Stimulated activated CD8-positive, alpha-beta memory T cell treated with anti-CD3 and anti-CD28 coated beads, Interleukin-12 subunit alpha, Interleukin-12 subunit beta, amount 100 ng/mL, for 24 hours (primary cell): ENCODE measurements around the gene FGF2.
"Not testable (repeated sequence)": the region's sequence is repeated elsewhere in the genome, so short reads cannot be mapped to it uniquely, and the experiment has no call there.

Experiments
- DNase-seq: peaks from one replicate; pipeline ENCODE4 v3.0.0-alpha.2; 2020; ENCODE audit errors: extremely low read depth

FGF2 gene

DNA sequence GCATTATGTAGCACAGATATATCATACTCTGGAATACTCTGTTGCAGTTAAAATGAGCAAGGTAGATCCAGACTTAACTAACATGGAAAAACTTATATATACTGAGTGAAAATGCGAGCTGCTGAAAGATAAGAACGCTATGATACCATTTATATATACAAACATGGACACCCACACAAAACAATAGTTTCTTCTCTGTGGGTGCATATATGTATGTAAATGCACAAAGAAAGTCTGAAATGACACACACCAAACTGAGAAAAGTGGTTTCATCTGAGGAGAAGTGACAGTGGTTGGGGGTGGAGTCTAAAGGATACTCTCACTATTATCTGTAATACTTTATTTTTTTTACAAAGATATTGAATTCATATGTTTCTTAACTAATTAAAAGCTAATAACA is 12.2 kb upstream of the FGF2 start:
- DNase-seq = no peak

DNA sequence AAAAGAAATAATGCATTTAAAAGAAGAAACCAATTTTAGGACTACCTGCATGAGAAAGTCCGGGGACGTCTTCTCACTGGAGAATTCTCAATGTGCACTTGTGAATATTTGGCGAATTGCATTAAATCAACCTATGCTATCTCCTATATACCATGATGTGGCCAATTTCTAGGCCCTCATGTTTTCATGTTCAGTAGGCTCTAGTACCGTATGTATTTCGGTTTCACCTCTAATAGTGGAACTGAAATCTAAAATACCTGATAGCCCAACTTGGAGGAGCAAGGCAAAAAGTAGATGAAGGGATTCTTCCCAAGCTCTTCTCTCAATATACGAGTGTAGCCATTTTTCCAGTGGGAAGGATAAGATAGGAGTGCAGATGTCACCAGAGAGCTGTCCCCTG is 11.4 kb upstream of the FGF2 start:
- DNase-seq = no peak

DNA sequence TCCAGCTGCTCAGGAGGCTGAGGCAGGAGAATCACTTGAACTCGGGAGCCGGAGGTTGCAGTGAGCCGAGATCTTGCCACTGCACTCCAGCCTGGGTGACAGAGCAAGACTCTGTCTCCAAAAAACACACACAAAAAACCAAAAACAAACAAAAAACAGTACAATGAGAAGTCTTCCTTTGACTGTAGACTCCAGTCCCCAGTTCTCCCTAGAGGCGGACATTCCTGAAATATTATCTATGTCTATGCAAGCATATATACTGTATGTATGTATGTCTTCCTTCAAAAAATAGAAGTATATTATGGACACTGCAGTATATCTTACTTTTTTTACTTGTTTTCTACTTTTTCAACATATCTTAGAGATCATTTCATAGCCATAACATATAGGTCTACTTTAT is 10.2 kb upstream of the FGF2 start:
- DNase-seq = no peak

DNA sequence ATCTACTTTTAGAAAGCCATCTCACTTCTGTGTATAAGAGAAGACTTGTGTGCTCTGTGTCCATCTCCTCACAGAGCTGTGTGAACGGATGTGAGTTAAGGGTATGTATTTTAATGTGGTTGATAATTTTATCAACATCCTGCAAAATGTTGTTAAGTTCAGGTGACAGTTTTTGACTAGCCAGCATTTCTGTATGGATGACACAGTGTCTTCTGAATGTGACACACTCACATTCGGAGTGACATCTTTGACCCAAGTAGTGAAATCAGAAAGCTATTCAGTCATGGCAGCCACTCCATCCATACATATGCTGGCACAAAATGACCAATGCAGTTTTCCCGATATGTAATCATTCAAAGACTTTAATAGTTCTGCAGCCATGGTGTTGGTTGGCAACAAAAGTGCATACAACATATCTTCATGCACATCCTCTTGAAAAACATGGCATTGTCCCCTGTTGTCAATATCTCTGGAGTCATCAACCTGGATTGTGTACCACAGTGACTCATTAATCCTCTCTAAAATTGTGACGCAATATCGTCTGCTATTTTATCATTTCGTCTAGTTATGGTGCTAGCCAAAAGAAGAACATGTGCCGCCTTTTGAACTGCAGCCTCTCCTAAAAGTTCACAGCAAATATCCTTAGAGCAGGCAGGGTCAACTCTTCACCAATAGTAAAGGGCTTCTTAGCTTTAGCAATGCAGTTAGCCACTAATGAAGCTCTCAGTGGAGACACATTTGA is 6.8 kb upstream of the FGF2 start:
- no peak for DNase-seq

DNA sequence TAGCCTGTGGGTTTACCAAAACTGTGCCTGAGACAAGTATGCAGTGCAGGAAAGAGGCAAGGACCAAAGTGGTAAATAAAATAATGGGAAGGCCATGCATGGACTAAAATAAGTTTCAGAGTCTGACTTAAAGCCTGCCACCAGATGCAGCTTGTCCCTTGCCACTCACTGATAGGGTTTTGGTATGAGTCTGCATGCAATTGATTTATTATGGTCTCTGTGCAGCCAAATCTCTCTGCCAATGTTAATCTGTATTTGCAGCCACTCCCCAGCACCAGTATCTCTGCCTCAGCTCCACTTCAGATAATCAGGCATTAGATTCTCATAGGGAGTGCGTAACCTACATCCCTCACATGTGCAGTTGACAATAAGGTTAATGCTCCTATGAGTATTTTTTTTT is 5.5 kb upstream of the FGF2 start:
- no peak for DNase-seq

DNA sequence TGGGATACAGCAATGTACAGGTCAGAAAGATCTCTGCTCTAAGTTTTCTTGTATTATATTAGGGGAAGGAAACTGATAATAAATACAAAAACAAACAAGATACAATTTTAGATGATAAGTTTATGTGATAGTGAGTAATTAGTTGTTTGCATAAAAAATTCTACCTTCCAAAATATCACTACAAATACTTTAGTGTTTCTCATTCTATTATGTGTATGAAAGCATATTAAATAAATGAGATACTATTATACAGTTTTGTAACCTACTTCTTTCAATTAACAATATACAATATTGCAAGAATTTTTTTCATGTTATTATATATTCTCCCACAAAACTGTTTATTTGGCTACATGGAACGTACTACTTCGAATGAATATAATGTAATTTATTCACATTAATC is 4.2 kb upstream of the FGF2 start:
- DNase-seq = no peak

DNA sequence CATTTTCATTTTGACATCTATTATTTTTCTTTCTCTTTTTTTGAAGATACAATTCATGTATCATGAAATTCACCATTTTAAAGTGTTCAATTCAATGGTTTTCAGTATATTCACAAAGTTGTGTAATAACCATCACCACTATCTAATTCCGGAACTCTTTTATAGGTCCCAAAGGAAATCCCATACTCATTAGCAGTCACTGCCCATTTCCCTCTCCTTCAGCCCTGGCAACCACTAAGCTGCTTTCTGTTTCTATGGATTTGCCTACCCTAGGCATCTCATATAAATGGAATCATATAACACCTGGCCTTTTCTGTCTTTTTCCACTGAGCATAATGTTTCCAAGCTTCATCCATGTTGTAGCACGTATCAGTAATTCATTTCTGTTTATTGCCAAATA is 3.2 kb upstream of the FGF2 start:
- no peak for DNase-seq

DNA sequence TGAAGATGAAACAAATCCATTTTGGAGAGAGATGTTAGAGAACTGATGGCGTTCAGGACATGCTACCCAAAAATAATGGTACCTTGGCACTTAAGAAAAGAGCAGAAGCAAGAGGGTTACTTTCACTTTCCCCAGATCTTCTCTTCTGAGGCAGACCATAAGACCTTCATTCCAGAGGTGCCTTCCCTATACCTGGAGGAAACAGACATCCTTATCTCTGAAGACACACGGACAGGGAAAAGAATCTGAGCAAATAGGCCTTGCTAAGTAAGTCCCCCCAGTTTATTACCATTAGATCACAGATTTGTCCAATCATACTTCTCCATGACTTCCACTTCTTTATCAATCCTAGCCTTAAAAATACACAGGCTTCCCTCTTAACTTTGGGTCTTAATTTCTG is 2.0 kb upstream of the FGF2 start:
- DNase-seq = no peak

DNA sequence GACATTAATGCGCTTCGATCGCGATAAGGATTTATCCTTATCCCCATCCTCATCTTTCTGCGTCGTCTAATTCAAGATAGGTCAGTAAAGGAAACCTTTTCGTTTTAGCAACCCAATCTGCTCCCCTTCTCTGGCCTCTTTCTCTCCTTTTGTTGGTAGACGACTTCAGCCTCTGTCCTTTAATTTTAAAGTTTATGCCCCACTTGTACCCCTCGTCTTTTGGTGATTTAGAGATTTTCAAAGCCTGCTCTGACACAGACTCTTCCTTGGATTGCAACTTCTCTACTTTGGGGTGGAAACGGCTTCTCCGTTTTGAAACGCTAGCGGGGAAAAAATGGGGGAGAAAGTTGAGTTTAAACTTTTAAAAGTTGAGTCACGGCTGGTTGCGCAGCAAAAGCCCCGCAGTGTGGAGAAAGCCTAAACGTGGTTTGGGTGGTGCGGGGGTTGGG is 528 bp upstream of the FGF2 start:
- DNase-seq = no peak

DNA sequence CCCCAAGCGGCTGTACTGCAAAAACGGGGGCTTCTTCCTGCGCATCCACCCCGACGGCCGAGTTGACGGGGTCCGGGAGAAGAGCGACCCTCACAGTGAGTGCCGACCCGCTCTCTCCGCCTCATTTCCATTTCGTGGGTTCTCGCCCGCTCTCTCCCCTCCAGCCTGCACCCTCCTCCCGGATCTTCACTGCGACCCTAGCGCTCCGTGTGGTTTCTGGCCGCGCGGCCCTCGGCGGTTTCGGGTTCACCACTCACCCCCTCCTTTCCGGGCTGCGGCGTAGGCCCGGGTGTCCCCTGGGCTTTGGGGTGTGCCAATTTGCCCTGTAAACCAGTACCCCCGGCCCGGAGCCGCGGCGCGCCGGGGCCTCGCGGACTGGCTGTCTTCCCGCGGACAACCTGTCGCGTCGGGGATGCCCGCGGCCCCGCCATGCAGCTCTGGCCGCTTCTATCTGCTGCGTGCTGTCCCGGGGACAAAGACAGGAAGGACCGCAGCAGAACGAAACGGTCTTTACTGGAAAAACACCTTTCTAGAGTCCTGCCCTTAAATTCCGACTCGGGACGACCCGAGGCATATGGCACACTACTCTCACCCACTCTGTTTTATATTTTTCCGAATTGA is 737 bp downstream of the FGF2 start:
- DNase-seq = no peak

DNA sequence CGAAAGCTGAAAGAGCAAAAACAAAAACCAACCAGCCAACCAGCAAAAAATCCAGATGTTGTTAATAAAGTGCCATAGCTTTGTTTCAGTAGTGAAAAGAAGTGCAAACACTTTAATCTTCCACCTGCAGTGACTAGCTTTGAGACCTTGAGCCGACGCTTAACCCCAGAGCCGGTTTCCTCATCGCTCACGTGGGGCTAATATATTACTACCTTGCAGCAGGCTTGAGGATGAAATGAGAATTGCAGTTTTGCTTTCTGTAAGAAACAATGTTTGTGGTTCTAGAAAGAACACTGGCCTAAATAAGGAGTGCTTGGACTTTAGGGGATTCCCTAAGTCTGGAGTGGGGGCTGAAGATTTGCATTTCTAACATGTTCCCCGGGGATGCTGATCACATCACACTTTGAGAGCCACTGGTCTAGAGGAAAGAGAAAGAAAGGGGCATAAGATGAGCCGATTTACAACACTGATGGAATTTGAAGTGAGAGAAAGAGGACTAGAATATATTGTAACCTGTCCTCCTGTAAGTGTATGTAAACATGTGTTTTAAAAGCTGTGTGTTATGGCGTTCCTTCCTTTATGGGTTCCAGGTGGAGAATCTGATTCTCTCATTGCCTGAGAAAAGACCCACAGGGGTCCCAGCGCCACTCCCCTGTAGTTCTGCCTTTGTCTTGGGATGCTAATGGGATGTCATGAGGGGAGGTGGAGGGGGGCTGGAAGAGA is 1.4 kb downstream of the FGF2 start:
- no peak for DNase-seq

DNA sequence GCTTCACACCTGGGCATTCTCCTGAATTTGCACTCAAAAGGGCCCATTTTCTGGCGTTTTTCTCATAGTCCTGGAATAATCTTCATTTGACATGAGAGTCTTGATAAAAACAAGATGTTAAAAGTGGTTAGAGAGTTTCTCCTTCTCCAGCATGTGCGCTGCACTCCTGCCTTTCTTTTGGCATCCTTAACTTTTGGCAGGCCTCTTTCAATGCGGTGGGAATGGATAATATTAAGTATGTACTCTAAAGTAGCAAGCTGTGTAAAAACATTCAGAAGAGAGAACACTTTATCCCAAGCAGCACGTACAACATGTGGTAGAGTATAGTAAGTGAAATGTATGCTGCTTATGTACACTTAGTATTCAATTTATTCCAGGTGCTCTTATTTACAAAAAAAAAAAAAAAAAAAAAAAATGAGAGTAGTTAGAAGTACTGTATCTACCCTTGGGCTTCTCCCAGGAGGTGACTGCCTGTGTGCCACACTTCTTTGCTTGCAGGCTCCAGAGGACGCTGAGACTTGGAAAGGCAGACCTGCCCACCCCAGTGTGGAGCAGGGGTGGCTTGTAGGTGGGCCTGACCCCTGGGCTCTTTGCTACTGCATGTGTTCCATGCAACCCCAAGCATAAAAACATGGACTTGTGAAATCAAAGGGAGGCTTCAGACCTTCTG is 3.9 kb downstream of the FGF2 start:
- no peak for DNase-seq

DNA sequence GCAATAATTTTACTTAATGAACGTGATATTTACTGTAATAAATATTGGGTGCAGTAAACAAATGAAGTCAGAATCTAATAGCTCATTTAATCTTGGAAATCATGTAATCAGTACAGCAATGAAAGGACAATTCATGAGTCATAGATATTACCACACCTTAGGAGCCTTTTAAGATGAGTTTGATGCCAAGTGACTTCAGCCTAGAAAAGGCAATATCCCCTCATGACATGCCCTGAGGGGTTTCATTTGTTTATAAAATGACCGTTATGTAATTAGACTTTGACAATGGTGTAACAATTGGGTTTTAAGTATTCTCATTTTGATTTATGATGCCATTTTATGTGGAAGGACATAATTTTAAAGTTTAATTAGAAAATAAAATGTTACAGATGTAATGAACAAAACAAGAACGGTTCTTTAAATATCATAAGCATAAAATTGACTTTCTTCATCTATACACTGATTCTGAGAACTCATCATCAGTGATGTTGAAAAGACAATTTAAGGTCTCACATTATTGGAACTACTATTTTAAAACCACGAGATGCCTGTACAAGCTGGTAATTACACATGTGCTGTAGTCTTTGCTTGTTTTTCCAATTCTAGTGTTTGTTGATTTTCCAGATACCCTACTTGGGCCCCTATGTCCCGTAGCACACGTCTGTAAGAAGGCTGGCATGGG is 5.0 kb downstream of the FGF2 start:
- DNase-seq = no peak

DNA sequence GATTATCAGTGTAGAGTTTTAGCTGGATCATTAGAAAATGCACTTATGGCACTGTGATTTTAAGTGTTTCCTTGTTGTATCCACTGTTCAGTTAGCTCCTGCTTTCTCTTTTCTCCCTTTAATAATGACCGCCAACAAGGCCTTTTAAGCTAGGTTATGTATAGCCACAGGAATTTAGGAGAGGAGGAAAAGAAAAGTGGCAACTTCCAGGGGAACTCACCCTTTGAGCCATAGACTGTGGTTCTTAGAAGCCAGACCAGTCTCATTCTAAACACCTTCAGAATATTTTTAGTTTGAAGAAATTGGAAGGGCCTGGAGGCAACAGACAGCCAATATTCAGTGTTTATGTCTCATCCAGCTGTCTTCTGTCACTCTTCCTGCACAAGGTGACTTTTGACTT is 6.1 kb downstream of the FGF2 start:
- no peak for DNase-seq

DNA sequence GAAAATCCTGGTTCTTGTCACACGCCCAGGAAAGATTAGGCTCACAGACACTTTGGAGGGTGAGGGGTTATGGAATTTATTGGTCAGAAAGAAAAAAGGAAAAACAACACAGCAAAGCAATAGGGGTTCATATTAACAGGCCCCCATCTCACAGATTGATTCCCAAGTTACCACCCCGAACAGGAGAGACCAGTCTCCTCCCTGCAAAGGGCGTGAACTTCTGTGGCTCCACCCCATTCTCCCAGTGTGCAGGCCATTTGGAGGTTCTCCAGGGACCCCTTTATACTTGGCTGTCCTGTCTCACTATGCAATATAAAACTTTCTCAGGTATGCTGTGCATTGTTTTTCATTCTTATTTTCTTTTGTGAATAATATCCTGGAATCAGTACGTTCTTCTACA is 7.4 kb downstream of the FGF2 start:
- no peak for DNase-seq

DNA sequence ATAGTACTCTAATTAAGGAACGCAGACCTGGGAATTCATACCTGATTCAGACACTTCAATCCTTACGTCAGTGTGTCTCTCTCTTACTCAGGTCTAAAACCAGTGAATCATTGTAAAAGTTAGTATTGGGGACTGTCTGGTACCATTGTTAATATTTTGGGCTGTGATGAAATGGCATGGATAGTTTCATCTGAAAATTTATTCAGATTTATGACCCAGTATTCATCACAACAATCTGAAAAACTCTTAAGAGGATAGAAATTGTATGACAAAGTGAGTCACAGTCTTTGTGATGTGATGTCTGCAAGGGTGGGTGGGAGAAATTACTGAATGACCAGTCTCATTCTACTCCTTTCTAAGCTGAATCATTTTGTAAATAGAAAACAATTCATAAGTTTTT is 10.3 kb downstream of the FGF2 start:
- no peak for DNase-seq

DNA sequence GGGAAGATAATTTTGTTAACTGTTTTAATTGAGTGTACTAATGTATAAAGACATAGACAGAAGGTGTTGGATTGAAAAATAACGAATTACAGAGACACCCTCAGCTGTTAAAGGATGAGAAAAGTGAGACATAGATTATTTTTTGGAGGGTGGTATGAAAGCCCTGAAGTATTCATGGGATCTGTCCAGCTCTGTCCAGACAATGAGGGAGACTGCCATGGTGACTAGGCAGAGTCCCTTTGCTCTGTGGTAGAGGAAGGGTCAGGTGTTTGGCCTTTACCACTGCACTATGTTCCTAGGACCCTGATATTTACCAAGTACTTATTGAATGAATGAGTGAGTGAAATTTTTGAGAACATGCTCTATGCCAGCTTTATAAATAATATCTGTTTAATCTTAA is 11.4 kb downstream of the FGF2 start:
- DNase-seq = no peak

DNA sequence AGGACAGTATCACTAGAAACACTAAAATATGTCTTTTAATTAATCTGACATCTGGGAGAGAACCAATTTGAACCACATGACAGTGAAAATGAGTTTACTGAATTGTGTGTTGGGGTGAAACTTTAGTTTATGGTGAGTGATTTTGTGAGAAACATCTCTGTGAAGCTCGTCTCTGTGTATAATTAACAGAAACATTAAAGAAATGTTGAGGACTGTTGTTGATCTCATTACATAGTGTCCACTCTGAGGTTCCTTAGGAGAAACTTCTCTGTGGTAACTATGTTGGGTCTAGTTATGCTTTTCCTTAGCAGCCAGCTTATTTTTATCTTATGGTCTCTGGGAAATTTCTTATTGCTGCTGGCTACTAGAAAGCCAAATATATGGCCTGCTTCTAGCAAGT is 15.8 kb downstream of the FGF2 start:
- no peak for DNase-seq

DNA sequence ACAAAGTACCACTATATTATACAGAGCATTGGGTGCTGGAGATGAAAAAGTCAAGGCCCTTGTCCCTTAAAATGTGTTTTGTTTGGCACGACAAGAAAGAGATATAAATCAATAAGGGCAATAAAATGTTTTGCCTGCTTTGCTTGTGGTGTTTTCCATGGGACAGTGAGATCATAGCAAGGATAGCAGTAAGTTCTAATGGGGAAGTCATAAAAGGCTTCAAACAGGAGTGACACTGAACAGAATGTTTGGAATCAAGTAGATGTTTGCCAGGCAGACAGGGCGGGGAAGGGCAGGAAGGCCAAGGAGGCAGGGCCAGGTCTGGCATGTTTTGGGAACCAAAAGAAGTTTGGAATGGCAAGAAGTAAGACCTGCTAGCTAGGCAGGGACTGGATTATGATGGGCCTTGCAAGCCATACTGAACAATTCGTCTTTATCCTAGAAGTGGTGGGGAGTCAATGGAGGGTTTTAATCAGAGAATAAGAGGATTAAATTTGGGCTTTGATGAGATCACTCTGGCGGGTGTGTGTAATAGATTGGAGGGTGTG is 16.4 kb downstream of the FGF2 start:
- no peak for DNase-seq

DNA sequence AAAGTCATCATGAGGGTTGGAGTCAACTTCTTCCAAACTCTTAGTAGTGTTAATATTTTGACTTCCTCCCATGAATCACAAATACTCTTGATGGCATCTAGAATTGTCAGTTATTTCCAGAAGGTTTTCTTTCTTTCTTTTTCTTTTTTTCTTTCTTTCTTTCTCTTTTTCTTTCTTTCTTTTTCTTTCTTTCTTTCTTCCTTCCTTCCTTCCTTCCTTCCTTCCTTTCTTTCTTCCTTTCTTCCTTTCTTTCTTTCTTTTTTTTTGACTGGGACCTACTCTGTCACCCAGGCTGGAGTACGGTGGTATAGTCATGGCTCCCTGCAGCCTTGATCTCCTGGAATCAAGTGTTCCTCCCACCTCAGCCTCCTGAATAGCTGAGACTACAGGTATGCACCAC is 17.8 kb downstream of the FGF2 start:
- not testable (repeated sequence) for DNase-seq

DNA sequence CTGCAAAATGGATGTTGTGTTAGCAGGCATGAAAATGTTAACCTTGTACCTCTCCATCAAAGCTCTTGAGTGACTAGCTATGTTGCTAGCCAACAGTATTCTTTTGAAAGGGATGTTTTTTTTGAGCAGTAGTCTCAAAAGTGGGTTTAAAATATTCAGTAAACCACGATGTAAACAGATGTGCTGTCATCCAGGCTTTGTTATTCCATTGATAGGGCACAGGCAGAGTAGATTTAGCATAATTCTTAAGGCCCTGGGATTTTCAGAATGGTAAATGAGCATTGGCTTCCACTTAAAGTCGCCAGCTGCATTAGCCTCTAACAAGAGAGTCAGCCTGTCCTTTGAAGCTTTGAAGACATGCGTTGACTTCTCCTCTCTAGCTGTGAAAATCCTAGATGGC is 18.4 kb downstream of the FGF2 start:
- DNase-seq = no peak

DNA sequence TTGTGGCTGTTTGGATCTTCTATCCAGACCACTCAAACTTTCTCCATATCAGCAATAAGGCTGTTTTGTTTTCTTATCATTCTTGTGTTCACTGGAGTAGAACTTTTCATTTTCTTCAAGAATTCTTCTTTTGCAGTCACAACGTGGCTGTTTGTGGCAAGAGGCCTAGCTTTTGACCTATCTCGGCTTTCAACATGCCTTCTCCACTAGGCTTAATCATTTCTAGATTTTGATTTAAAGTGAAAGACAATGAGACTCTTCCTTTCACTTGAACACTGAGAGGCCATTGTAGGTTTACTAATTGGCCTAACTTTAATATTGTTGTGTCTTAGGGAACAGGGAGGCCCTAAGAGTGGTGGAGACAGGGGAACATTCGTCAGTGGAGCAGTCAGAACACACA is 19.1 kb downstream of the FGF2 start:
- DNase-seq = no peak
